PFSK-1 (cell line): ENCODE results near the gene LINGO4.

ENCODE experiments used
- FOXP2 ChIP-seq: optimal IDR thresholded peaks from 2 replicates; pipeline ENCODE3; 2011; ENCODE audit warnings: borderline replicate concordance, control low read depth, inconsistent platforms; ENCODE audit not compliant: insufficient read depth; ENCODE audit errors: extremely low read length, extremely low read depth
- POLR2AphosphoS5 ChIP-seq: IDR thresholded peaks from 2 replicates; pipeline ENCODE4 v1.6.1; 2012; ENCODE audit warnings: low read depth, mild to moderate bottlenecking, control low read depth, low read length, moderate library complexity
- REST ChIP-seq, 2 experiments: IDR thresholded peaks; 2 replicates each; pipeline versions ENCODE4 v1.6.1 to v1.8.0; 2011 to 2012; ENCODE audit warnings: low read depth in 2 of 2, low read length in 2 of 2, control low read depth in 1 of 2, inconsistent platforms in 1 of 2, mild to moderate bottlenecking in 1 of 2, moderate library complexity in 1 of 2; ENCODE audit not compliant: insufficient read depth in 1 of 2
- SIN3A ChIP-seq: IDR thresholded peaks from 2 replicates; pipeline ENCODE4 v1.6.1; 2012; ENCODE audit warnings: mild to moderate bottlenecking, low read length, moderate library complexity, borderline replicate concordance; ENCODE audit not compliant: insufficient read depth
- TAF1 ChIP-seq: IDR thresholded peaks from 2 replicates; pipeline ENCODE4 v1.6.1; 2012; ENCODE audit warnings: low read length, control low read depth, borderline replicate concordance; ENCODE audit not compliant: insufficient read depth

The LINGO4 gene

GRCh38 chr1:151814426-151814825, 9.2 kb upstream of the LINGO4 start:
- TF ChIP-seq FOXP2 = no peak
- no peak for TF ChIP-seq SIN3A
- TF ChIP-seq REST (IDR thresholded peaks at IDR 0.05; ENCODE audit: insufficient read depth in 1 of 2, low read depth in 2 of 2, low read length in 2 of 2) = no peak
- no peak for TF ChIP-seq TAF1
- no peak for TF ChIP-seq POLR2AphosphoS5

GRCh38 chr1:151813271-151813977, 8.2 kb upstream of the LINGO4 start:
- no peak for TF ChIP-seq SIN3A
- TF ChIP-seq POLR2AphosphoS5 = no peak
- TF ChIP-seq FOXP2 = no peak
- TF ChIP-seq TAF1 = no peak
- no peak for TF ChIP-seq REST (IDR thresholded peaks at IDR 0.05; ENCODE audit: insufficient read depth in 1 of 2, low read depth in 2 of 2, low read length in 2 of 2)

- no peak for TF ChIP-seq SIN3A
- no peak for TF ChIP-seq FOXP2
- TF ChIP-seq REST (IDR thresholded peaks at IDR 0.05; ENCODE audit: insufficient read depth in 1 of 2, low read depth in 2 of 2, low read length in 2 of 2) = no peak
- TF ChIP-seq TAF1 = no peak
- no peak for TF ChIP-seq POLR2AphosphoS5
Measured at GRCh38 chr1:151811181-151811580, 6.0 kb upstream of the LINGO4 start.

GRCh38 chr1:151809985-151810556, 4.9 kb upstream of the LINGO4 start:
- TF ChIP-seq POLR2AphosphoS5 (no peak), REST (IDR thresholded peaks at IDR 0.05; ENCODE audit: insufficient read depth in 1 of 2, low read depth in 2 of 2, low read length in 2 of 2) (no peak), TAF1 (no peak), FOXP2 (no peak), SIN3A (no peak)
